HG02981 (cell line): Measurements from ENCODE around the gene STH.
"Not testable (repeated sequence)": the region's sequence is repeated elsewhere in the genome, so short reads cannot be mapped to it uniquely, and the experiment has no call there.

Experiments used
- ATAC-seq: cut with Tn5 transposase; IDR thresholded peaks from one replicate; pipeline ENCODE4 v1.9.1; 2021; ENCODE audit warnings: mild to moderate bottlenecking, moderate library complexity; ENCODE audit not compliant: unreplicated experiment

Gene STH

GRCh38 chr17:46002311-46002972 lies 3.4 kb downstream of the STH start:
- ATAC-seq = no peak

DNA sequence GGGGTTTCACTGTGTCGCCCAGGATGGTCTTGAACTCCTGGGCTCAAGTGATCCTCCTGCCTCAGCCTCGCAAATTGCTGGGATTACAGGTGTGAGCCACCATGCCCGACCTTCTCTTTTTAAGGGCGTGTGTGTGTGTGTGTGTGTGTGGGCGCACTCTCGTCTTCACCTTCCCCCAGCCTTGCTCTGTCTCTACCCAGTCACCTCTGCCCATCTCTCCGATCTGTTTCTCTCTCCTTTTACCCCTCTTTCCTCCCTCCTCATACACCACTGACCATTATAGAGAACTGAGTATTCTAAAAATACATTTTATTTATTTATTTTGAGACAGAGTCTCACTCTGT lies 3.9 kb downstream of the STH start:
- no peak for ATAC-seq

DNA sequence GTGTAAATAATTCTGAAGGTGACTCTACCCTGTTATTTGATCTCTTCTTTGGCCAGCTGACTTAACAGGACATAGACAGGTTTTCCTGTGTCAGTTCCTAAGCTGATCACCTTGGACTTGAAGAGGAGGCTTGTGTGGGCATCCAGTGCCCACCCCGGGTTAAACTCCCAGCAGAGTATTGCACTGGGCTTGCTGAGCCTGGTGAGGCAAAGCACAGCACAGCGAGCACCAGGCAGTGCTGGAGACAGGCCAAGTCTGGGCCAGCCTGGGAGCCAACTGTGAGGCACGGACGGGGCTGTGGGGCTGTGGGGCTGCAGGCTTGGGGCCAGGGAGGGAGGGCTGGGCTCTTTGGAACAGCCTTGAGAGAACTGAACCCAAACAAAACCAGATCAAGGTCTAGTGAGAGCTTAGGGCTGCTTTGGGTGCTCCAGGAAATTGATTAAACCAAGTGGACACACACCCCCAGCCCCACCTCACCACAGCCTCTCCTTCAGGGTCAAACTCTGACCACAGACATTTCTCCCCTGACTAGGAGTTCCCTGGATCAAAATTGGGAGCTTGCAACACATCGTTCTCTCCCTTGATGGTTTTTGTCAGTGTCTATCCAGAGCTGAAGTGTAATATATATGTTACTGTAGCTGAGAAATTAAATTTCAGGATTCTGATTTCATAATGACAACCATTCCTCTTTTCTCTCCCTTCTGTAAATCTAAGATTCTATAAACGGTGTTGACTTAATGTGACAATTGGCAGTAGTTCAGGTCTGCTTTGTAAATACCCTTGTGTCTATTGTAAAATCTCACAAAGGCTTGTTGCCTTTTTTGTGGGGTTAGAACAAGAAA lies 5.1 kb downstream of the STH start:
- no peak for ATAC-seq

DNA sequence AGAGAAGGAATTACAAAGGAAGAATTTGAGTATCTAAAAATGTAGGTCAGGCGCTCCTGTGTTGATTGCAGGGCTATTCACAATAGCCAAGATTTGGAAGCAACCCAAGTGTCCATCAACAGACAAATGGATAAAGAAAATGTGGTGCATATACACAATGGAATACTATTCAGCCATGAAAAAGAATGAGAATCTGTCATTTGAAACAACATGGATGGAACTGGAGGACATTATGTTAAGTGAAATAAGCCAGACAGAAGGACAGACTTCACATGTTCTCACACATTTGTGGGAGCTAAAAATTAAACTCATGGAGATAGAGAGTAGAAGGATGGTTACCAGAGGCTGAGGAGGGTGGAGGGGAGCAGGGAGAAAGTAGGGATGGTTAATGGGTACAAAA lies 7.0 kb downstream of the STH start:
- not testable (repeated sequence) for ATAC-seq

- ATAC-seq = no peak
Observed at GRCh38 chr17:46007461-46007965, 8.5 kb downstream of the STH start.

GRCh38 chr17:46008591-46008990 lies 9.5 kb downstream of the STH start:
- no peak for ATAC-seq

DNA sequence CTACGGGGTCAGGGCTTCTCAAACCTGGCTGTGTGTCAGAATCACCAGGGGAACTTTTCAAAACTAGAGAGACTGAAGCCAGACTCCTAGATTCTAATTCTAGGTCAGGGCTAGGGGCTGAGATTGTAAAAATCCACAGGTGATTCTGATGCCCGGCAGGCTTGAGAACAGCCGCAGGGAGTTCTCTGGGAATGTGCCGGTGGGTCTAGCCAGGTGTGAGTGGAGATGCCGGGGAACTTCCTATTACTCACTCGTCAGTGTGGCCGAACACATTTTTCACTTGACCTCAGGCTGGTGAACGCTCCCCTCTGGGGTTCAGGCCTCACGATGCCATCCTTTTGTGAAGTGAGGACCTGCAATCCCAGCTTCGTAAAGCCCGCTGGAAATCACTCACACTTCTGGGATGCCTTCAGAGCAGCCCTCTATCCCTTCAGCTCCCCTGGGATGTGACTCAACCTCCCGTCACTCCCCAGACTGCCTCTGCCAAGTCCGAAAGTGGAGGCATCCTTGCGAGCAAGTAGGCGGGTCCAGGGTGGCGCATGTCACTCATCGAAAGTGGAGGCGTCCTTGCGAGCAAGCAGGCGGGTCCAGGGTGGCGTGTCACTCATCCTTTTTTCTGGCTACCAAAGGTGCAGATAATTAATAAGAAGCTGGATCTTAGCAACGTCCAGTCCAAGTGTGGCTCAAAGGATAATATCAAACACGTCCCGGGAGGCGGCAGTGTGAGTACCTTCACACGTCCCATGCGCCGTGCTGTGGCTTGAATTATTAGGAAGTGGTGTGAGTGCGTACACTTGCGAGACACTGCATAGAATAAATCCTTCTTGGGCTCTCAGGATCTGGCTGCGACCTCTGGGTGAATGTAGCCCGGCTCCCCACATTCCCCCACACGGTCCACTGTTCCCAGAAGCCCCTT lies 10.9 kb downstream of the STH start:
- ATAC-seq = no peak

DNA sequence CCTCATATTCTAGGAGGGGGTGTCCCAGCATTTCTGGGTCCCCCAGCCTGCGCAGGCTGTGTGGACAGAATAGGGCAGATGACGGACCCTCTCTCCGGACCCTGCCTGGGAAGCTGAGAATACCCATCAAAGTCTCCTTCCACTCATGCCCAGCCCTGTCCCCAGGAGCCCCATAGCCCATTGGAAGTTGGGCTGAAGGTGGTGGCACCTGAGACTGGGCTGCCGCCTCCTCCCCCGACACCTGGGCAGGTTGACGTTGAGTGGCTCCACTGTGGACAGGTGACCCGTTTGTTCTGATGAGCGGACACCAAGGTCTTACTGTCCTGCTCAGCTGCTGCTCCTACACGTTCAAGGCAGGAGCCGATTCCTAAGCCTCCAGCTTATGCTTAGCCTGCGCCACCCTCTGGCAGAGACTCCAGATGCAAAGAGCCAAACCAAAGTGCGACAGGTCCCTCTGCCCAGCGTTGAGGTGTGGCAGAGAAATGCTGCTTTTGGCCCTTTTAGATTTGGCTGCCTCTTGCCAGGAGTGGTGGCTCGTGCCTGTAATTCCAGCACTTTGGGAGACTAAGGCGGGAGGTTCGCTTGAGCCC lies 11.6 kb downstream of the STH start:
- no peak for ATAC-seq

DNA sequence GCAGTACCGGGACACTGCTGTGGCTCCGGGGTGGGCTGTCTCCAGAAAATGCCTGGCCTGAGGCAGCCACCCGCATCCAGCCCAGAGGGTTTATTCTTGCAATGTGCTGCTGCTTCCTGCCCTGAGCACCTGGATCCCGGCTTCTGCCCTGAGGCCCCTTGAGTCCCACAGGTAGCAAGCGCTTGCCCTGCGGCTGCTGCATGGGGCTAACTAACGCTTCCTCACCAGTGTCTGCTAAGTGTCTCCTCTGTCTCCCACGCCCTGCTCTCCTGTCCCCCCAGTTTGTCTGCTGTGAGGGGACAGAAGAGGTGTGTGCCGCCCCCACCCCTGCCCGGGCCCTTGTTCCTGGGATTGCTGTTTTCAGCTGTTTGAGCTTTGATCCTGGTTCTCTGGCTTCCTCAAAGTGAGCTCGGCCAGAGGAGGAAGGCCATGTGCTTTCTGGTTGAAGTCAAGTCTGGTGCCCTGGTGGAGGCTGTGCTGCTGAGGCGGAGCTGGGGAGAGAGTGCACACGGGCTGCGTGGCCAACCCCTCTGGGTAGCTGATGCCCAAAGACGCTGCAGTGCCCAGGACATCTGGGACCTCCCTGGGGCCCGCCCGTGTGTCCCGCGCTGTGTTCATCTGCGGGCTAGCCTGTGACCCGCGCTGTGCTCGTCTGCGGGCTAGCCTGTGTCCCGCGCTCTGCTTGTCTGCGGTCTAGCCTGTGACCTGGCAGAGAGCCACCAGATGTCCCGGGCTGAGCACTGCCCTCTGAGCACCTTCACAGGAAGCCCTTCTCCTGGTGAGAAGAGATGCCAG lies 12.9 kb downstream of the STH start:
- ATAC-seq = no peak

DNA sequence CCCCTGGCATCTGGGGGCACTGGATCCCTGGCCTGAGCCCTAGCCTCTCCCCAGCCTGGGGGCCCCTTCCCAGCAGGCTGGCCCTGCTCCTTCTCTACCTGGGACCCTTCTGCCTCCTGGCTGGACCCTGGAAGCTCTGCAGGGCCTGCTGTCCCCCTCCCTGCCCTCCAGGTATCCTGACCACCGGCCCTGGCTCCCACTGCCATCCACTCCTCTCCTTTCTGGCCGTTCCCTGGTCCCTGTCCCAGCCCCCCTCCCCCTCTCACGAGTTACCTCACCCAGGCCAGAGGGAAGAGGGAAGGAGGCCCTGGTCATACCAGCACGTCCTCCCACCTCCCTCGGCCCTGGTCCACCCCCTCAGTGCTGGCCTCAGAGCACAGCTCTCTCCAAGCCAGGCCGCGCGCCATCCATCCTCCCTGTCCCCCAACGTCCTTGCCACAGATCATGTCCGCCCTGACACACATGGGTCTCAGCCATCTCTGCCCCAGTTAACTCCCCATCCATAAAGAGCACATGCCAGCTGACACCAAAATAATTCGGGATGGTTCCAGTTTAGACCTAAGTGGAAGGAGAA lies 13.5 kb downstream of the STH start:
- no peak for ATAC-seq

- no peak for ATAC-seq
Observed at GRCh38 chr17:46013127-46013501, 14.1 kb downstream of the STH start.

DNA sequence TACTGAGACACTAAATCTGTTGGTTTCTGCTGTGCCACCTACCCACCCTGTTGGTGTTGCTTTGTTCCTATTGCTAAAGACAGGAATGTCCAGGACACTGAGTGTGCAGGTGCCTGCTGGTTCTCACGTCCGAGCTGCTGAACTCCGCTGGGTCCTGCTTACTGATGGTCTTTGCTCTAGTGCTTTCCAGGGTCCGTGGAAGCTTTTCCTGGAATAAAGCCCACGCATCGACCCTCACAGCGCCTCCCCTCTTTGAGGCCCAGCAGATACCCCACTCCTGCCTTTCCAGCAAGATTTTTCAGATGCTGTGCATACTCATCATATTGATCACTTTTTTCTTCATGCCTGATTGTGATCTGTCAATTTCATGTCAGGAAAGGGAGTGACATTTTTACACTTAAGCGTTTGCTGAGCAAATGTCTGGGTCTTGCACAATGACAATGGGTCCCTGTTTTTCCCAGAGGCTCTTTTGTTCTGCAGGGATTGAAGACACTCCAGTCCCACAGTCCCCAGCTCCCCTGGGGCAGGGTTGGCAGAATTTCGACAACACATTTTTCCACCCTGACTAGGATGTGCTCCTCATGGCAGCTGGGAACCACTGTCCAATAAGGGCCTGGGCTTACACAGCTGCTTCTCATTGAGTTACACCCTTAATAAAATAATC lies 14.6 kb downstream of the STH start:
- ATAC-seq = no peak

GRCh38 chr17:46019408-46019925 lies 20.4 kb downstream of the STH start:
- ATAC-seq = not testable (repeated sequence)

GRCh38 chr17:46020023-46020761 lies 21.1 kb downstream of the STH start:
- ATAC-seq = no peak

DNA sequence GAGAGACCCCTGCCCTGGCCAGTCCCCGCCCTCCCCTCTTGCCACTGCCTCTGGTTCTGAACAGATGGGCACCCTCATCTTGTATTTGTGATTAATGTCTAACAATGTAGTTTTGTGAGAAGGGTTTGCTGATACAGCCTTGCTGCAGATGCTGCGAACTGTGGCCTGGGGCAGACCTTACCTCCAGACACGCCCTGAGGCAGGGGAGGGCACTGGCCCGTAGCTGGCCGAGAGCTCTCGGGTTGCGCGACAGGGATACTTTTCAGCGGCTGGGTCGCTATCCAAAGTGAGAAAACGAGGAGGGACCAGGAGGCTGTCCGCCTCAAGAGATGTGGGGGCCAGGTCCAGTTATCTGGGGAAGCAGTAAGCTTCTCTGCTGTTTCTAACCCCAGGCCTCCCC lies 21.9 kb downstream of the STH start:
- ATAC-seq = no peak

- not testable (repeated sequence) for ATAC-seq
Observed at GRCh38 chr17:46023366-46023765, 24.3 kb downstream of the STH start.

DNA sequence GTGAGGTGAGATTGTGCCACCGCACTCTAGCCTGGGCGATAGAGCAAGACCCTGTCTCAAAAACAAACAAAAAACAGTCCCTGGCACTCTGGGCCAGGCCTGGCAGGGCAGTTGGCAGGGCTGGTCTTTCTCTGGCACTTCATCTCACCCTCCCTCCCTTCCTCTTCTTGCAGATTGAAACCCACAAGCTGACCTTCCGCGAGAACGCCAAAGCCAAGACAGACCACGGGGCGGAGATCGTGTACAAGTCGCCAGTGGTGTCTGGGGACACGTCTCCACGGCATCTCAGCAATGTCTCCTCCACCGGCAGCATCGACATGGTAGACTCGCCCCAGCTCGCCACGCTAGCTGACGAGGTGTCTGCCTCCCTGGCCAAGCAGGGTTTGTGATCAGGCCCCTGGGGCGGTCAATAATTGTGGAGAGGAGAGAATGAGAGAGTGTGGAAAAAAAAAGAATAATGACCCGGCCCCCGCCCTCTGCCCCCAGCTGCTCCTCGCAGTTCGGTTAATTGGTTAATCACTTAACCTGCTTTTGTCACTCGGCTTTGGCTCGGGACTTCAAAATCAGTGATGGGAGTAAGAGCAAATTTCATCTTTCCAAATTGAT lies 24.8 kb downstream of the STH start:
- ATAC-seq = no peak

GRCh38 chr17:46024590-46024989 lies 25.5 kb downstream of the STH start:
- no peak for ATAC-seq
